HEK293 (cell line): ENCODE measurements around the gene ADAMTSL5.
A peak's percentile ranks its signal among the peaks of the same experiment; 100 is the strongest.

ENCODE experiments used
- BCL11A ChIP-seq: fragments of 450-650 bp; formaldehyde crosslinking; IDR thresholded peaks from 2 replicates; pipeline ENCODE4 v1.5.1; 2016; ENCODE audit warnings: low read depth, missing biosample characterization, missing genetic modification characterization
- HOXC10 ChIP-seq: sonication (generic); formaldehyde crosslinking; IDR thresholded peaks from 2 replicates; pipeline ENCODE4 v1.8.1; 2023; ENCODE audit warnings: mild to moderate bottlenecking, missing genetic modification reagents
- KLF8 ChIP-seq: fragments of 450-650 bp; formaldehyde crosslinking; IDR thresholded peaks from 2 replicates; pipeline ENCODE4 v1.5.1; 2016; ENCODE audit warnings: missing biosample characterization, missing genetic modification characterization
- TSHZ1 ChIP-seq: fragments of 450-650 bp; formaldehyde crosslinking; IDR thresholded peaks from 2 replicates; pipeline ENCODE4 v1.5.1; 2016; ENCODE audit warnings: missing biosample characterization, missing genetic modification characterization, borderline replicate concordance
- ZBTB49 ChIP-seq: fragments of 450-650 bp; formaldehyde crosslinking; IDR thresholded peaks from 2 replicates; pipeline ENCODE4 v1.5.1; 2016; ENCODE audit warnings: missing biosample characterization, missing genetic modification characterization, low read depth
- ZBTB7A ChIP-seq: fragments of 450-650 bp; formaldehyde crosslinking; IDR thresholded peaks from 2 replicates; pipeline ENCODE4 v1.5.1; 2016; ENCODE audit warnings: low read depth, missing biosample characterization, missing genetic modification characterization
- ZNF121 ChIP-seq: fragments of 450-650 bp; formaldehyde crosslinking; IDR thresholded peaks from 2 replicates; pipeline ENCODE4 v1.5.1; 2016; ENCODE audit warnings: missing biosample characterization, missing genetic modification characterization
- ZNF140 ChIP-seq: fragments of 450-650 bp; formaldehyde crosslinking; IDR thresholded peaks from 2 replicates; pipeline ENCODE4 v1.5.1; 2016; ENCODE audit warnings: missing biosample characterization, missing genetic modification characterization
- ZNF146 ChIP-seq: fragments of 450-650 bp; formaldehyde crosslinking; IDR thresholded peaks from 2 replicates; pipeline ENCODE4 v1.5.1; 2016; ENCODE audit warnings: missing biosample characterization, missing genetic modification characterization
- ZNF175 ChIP-seq: fragments of 450-650 bp; formaldehyde crosslinking; IDR thresholded peaks from 2 replicates; pipeline ENCODE4 v1.5.1; 2016; ENCODE audit warnings: missing biosample characterization, missing genetic modification characterization
- ZNF19 ChIP-seq: fragments of 450-650 bp; formaldehyde crosslinking; IDR thresholded peaks from 2 replicates; pipeline ENCODE4; 2016; ENCODE audit warnings: missing biosample characterization, missing genetic modification characterization, low read depth
- ZNF354C ChIP-seq: fragments of 450-650 bp; formaldehyde crosslinking; IDR thresholded peaks from 2 replicates; pipeline ENCODE4 v1.5.1; 2016; ENCODE audit warnings: missing biosample characterization, missing genetic modification characterization, low read depth, borderline replicate concordance
- ZNF501 ChIP-seq: fragments of 450-650 bp; formaldehyde crosslinking; IDR thresholded peaks from 2 replicates; pipeline ENCODE4 v1.5.1; 2016; ENCODE audit warnings: missing biosample characterization, missing genetic modification characterization
- ZNF514 ChIP-seq: fragments of 450-650 bp; formaldehyde crosslinking; IDR thresholded peaks from 2 replicates; pipeline ENCODE4 v1.5.1; 2016; ENCODE audit warnings: missing biosample characterization, missing genetic modification characterization
- ZNF529 ChIP-seq: fragments of 450-650 bp; formaldehyde crosslinking; IDR thresholded peaks from 2 replicates; pipeline ENCODE4 v1.5.1; 2017; ENCODE audit warnings: missing genetic modification characterization, missing biosample characterization; ENCODE audit not compliant: insufficient replicate concordance
- ZNF585B ChIP-seq: fragments of 450-650 bp; formaldehyde crosslinking; IDR thresholded peaks from 2 replicates; pipeline ENCODE4 v1.5.1; 2016; ENCODE audit warnings: missing biosample characterization, missing genetic modification characterization
- ZNF621 ChIP-seq: fragments of 450-650 bp; formaldehyde crosslinking; IDR thresholded peaks from 2 replicates; pipeline ENCODE4 v1.5.1; 2017; ENCODE audit warnings: missing biosample characterization, missing genetic modification characterization
- ZNF664 ChIP-seq: fragments of 450-650 bp; formaldehyde crosslinking; IDR thresholded peaks from 2 replicates; pipeline ENCODE4 v1.5.1; 2016; ENCODE audit warnings: missing biosample characterization, missing genetic modification characterization
- ZNF707 ChIP-seq: fragments of 450-650 bp; formaldehyde crosslinking; IDR thresholded peaks from 2 replicates; pipeline ENCODE4 v1.5.1; 2016; ENCODE audit warnings: missing biosample characterization, missing genetic modification characterization
- ZSCAN23 ChIP-seq: fragments of 450-650 bp; formaldehyde crosslinking; IDR thresholded peaks from 2 replicates; pipeline ENCODE4 v1.5.1; 2016; ENCODE audit warnings: missing biosample characterization, missing genetic modification characterization
- ZSCAN30 ChIP-seq: fragments of 450-650 bp; IDR thresholded peaks from 2 replicates; pipeline ENCODE4 v1.5.1; 2018; ENCODE audit warnings: missing biosample characterization, mild to moderate bottlenecking, missing genetic modification characterization, moderate library complexity
- ZXDB ChIP-seq: fragments of 450-650 bp; formaldehyde crosslinking; IDR thresholded peaks from 2 replicates; pipeline ENCODE4 v1.5.1; 2016; ENCODE audit warnings: missing biosample characterization, missing genetic modification characterization
- TF ChIP-seq, protein P1 (sequence below): fragments of 450-650 bp; formaldehyde crosslinking; IDR thresholded peaks from 2 replicates; pipeline ENCODE4 v1.5.0; 2017; ENCODE audit warnings: missing biosample characterization, missing genetic modification characterization, borderline replicate concordance
- TF ChIP-seq, protein P2 (sequence below): fragments of 450-650 bp; IDR thresholded peaks from 2 replicates; pipeline ENCODE4 v1.5.1; 2018; ENCODE audit warnings: missing biosample characterization, mild to moderate bottlenecking, missing genetic modification characterization
- TF ChIP-seq, protein P3 (sequence below): fragments of 450-650 bp; formaldehyde crosslinking; IDR thresholded peaks from 2 replicates; pipeline ENCODE4 v1.5.1; 2016; ENCODE audit warnings: missing biosample characterization, missing genetic modification characterization
- TF ChIP-seq, protein P4 (sequence below): fragments of 450-650 bp; formaldehyde crosslinking; IDR thresholded peaks from 2 replicates; pipeline ENCODE4 v1.5.1; 2017; ENCODE audit warnings: missing biosample characterization, mild to moderate bottlenecking, missing genetic modification characterization, moderate library complexity
- TF ChIP-seq, protein P5 (sequence below): fragments of 450-650 bp; formaldehyde crosslinking; IDR thresholded peaks from 2 replicates; pipeline ENCODE4 v1.5.1; 2016; ENCODE audit warnings: missing biosample characterization, missing genetic modification characterization

ADAMTSL5 gene

DNA sequence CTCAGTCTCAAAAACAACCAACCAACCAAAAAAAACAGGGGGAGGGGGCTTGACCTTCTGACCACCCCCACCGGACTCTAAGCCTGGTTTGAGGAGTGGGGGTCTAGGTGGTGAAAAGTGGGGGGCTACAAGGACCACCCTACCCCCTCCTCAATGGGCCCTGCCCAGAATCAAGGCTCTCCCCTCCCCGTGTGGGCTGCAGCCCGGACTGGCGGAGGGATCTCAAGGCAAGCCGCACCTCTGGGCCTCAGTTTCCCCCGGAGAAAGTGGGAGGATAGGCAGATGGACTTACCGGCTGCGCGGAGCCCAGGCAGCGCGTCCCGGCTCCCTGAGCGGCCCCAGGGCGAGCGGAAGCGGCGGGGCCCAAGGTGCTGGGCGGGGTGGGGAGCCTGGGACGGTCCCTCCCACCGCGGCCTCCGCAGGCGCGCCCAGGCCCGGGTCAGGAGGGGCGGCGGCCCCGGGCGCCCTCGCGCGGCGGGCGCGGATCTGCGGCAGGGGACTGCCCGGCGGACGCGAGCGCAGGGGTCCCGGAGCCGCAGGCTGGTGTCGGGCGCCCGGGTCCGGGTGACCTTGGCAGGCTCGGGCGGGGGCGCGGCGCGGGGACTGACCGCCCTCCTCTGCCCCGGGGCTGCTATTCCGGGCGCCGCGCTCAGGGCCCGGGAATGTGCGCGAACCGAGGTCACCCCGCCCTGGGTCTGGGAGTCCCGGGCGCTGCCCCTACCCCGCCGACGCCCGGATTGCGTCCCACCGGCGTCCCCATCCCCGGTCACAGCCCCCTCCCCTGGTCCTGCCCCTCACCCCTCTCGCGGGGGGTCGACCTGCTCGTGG is at the start of gene ADAMTSL5 (continued):
- TF ChIP-seq, protein P1, sequence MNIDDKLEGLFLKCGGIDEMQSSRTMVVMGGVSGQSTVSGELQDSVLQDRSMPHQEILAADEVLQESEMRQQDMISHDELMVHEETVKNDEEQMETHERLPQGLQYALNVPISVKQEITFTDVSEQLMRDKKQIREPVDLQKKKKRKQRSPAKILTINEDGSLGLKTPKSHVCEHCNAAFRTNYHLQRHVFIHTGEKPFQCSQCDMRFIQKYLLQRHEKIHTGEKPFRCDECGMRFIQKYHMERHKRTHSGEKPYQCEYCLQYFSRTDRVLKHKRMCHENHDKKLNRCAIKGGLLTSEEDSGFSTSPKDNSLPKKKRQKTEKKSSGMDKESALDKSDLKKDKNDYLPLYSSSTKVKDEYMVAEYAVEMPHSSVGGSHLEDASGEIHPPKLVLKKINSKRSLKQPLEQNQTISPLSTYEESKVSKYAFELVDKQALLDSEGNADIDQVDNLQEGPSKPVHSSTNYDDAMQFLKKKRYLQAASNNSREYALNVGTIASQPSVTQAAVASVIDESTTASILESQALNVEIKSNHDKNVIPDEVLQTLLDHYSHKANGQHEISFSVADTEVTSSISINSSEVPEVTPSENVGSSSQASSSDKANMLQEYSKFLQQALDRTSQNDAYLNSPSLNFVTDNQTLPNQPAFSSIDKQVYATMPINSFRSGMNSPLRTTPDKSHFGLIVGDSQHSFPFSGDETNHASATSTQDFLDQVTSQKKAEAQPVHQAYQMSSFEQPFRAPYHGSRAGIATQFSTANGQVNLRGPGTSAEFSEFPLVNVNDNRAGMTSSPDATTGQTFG (tag by site-specific recombination) = no peak; the same call in 1 of the 2 replicates
- TF ChIP-seq, protein P2, sequence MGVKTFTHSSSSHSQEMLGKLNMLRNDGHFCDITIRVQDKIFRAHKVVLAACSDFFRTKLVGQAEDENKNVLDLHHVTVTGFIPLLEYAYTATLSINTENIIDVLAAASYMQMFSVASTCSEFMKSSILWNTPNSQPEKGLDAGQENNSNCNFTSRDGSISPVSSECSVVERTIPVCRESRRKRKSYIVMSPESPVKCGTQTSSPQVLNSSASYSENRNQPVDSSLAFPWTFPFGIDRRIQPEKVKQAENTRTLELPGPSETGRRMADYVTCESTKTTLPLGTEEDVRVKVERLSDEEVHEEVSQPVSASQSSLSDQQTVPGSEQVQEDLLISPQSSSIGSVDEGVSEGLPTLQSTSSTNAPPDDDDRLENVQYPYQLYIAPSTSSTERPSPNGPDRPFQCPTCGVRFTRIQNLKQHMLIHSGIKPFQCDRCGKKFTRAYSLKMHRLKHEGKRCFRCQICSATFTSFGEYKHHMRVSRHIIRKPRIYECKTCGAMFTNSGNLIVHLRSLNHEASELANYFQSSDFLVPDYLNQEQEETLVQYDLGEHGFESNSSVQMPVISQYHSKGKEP = no peak
- no peak for TF ChIP-seq KLF8
- TF ChIP-seq, protein P3, sequence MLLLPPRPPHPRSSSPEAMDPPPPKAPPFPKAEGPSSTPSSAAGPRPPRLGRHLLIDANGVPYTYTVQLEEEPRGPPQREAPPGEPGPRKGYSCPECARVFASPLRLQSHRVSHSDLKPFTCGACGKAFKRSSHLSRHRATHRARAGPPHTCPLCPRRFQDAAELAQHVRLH (tag by site-specific recombination) = no peak
- TF ChIP-seq ZBTB7A (tag by site-specific recombination) = peak; percentile 96
- no peak for TF ChIP-seq ZNF621 (tag by site-specific recombination)
- TF ChIP-seq, protein P4, sequence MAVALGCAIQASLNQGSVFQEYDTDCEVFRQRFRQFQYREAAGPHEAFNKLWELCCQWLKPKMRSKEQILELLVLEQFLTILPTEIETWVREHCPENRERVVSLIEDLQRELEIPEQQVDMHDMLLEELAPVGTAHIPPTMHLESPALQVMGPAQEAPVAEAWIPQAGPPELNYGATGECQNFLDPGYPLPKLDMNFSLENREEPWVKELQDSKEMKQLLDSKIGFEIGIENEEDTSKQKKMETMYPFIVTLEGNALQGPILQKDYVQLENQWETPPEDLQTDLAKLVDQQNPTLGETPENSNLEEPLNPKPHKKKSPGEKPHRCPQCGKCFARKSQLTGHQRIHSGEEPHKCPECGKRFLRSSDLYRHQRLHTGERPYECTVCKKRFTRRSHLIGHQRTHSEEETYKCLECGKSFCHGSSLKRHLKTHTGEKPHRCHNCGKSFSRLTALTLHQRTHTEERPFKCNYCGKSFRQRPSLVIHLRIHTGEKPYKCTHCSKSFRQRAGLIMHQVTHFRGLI (tag by site-specific recombination) = no peak
- TF ChIP-seq ZNF501 = no peak
- TF ChIP-seq ZNF19 (tag by site-specific recombination) = no peak
- no peak for TF ChIP-seq ZNF664 (tag by site-specific recombination)
- no peak for TF ChIP-seq TSHZ1 (tag by site-specific recombination)
- no peak for TF ChIP-seq ZNF146 (tag by site-specific recombination)
- no peak for TF ChIP-seq ZNF140 (tag by site-specific recombination)
- TF ChIP-seq, protein P5, sequence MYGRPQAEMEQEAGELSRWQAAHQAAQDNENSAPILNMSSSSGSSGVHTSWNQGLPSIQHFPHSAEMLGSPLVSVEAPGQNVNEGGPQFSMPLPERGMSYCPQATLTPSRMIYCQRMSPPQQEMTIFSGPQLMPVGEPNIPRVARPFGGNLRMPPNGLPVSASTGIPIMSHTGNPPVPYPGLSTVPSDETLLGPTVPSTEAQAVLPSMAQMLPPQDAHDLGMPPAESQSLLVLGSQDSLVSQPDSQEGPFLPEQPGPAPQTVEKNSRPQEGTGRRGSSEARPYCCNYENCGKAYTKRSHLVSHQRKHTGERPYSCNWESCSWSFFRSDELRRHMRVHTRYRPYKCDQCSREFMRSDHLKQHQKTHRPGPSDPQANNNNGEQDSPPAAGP = peak; percentile 45
- no peak for TF ChIP-seq BCL11A (tag by site-specific recombination)
- TF ChIP-seq ZXDB (tag by site-specific recombination) = no peak
- TF ChIP-seq ZBTB49 (tag by site-specific recombination) = no peak
- no peak for TF ChIP-seq ZNF585B (tag by site-specific recombination)
- TF ChIP-seq ZSCAN30 (tag by site-specific recombination) = peak; percentile 61; the same call in 1 of the 2 replicates
- TF ChIP-seq ZNF175 (tag by site-specific recombination) = no peak
- no peak for TF ChIP-seq ZNF529 (tag by site-specific recombination)
- TF ChIP-seq ZNF707 (tag by site-specific recombination) = no peak
- TF ChIP-seq ZNF514 (tag by site-specific recombination) = no peak
- 0 out of 2 replicates have a peak, but pooled peaks have one; percentile 65 for TF ChIP-seq ZNF121 (tag by site-specific recombination)
- no peak for TF ChIP-seq HOXC10 (CRISPR knock-in tag)
- no peak for TF ChIP-seq ZSCAN23 (tag by site-specific recombination)
- no peak for TF ChIP-seq ZNF354C (tag by site-specific recombination)
